ENCODE measurements around the gene FGF14. TPM values are rescaled to one million over a fixed set of nuclear protein-coding genes. Genes with fewer than 3 reads are reported as not detected.

The FGF14 gene
- total RNA-seq, 1 experiment from 2014 or later, result not detected

DNA sequence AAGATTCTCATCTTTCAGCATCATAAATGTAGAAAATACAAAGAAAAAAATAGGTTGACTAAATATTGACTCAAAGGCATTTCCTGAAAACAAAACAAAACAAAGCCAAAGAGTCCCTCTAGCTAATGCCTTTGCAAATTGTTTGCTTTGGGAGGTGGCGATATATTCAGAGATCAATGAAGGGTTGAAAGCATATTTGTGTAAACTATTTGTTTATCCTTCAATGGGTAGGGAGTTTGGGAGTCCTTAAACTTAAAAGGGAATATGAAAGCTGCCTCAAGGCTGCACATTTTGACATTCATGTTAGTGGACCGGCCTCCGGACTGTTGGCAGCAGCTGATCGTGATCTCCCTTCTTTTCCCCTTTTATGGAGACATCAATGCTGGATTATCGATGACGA is 691.9 kb downstream of the FGF14 start:
- CTCF ChIA-PET, result no interaction called here
- peaks cover 11% of the 10 kb centered on the region for H3K4me1 ChIP-seq (ENCODE audit: insufficient read depth, low read length)
- no peak overlapping the region for H3K9ac ChIP-seq (ENCODE audit: low read length)
- ATAC-seq (peak; percentile 18; the same call in 1 of the 2 replicates), DNase-seq (peak; percentile 8)
- no peak for TF ChIP-seq EZH2 (IDR thresholded peaks at IDR 0.05; ENCODE audit: low read length, unreplicated experiment)
- TF ChIP-seq, protein P1, sequence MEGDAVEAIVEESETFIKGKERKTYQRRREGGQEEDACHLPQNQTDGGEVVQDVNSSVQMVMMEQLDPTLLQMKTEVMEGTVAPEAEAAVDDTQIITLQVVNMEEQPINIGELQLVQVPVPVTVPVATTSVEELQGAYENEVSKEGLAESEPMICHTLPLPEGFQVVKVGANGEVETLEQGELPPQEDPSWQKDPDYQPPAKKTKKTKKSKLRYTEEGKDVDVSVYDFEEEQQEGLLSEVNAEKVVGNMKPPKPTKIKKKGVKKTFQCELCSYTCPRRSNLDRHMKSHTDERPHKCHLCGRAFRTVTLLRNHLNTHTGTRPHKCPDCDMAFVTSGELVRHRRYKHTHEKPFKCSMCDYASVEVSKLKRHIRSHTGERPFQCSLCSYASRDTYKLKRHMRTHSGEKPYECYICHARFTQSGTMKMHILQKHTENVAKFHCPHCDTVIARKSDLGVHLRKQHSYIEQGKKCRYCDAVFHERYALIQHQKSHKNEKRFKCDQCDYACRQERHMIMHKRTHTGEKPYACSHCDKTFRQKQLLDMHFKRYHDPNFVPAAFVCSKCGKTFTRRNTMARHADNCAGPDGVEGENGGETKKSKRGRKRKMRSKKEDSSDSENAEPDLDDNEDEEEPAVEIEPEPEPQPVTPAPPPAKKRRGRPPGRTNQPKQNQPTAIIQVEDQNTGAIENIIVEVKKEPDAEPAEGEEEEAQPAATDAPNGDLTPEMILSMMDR (conservative IDR thresholded peaks at IDR 0.05; ENCODE audit: low read depth, low read length), result no peak
- TF ChIP-seq EZH2phosphoT487 (IDR thresholded peaks at IDR 0.05; ENCODE audit: borderline replicate concordance, low read length), result no peak
- no peaks in the 10 kb centered on the region for H3K79me2 ChIP-seq (ENCODE audit: low read length)
- H3K4me2 ChIP-seq (ENCODE audit: low read length), result no peak overlapping the region
- 0 out of 2 replicates have a peak, but pooled peaks cover 4% of the 10 kb centered on the region for H3K36me3 ChIP-seq (ENCODE audit: low read depth, low read length)
- intact Hi-C loops (cut with micrococcal nuclease), result no loop called here
- peaks cover 4% of the 10 kb centered on the region for H3F3A ChIP-seq (ENCODE audit: low read length, unreplicated experiment)
- POLR2A ChIA-PET (ENCODE audit: unreplicated experiment), result no interaction called here
- H4K20me1 ChIP-seq (ENCODE audit: low read length), result no peaks in the 10 kb centered on the region
- no peaks in the 10 kb centered on the region for H3K27me3 ChIP-seq (ENCODE audit: low read length)
- no TSS peak for BruUV-seq (replicated peaks)
- no peaks in the 10 kb centered on the region for H3K9me2 ChIP-seq (replicated peaks; ENCODE audit: low read length)
- no peak overlapping the region for H3K4me3 ChIP-seq (ENCODE audit: low read length)
- H3K9me3 ChIP-seq (ENCODE audit: low read length), result no peaks in the 10 kb centered on the region
- H3K27ac ChIP-seq (ENCODE audit: low read length), result no peak overlapping the region
- H2AFZ ChIP-seq (ENCODE audit: low read length), result no peak overlapping the region

DNA sequence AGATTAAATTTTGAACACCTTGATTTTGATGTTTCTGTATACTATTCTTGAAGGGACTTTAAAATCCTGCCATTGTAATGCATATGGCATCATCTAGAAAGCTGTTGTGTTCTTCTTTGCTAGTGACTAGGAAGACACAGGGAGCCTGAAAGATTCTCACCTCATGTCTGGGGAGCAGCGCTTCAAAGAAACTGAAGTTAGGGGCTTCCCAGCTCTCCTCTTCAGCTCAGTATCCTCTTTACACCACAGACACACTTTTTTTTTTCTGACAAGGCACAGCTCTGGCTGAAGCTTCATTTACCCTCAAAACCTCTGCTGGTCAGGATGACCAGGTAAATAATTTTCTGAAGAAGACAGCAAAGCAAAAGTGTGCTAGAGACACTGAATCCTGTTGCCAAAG is 693.7 kb downstream of the FGF14 start:
- POLR2A ChIA-PET (ENCODE audit: unreplicated experiment), result no interaction called here
- peaks cover 4% of the 10 kb centered on the region for H3F3A ChIP-seq (ENCODE audit: low read length, unreplicated experiment)
- CTCF ChIA-PET, result no interaction called here

DNA sequence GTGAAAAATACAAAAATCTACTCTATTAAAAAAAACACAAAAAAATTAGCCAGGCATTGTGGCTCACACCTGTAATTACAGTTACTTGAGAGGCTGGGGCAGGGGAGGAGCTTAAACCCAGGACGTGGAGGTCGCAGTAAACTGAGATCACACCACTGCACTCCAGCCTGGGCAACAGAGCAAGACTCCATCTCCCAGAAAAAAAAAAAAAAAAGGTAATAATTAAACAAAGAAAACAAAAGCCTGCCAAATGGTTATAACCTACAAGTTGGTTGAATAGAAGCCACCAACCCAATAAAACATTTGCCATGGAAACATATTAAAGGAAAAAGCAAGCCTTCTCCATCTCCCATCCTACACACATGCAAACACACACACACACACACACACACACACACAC is 694.2 kb downstream of the FGF14 start:
- Histone ChIP-seq H3K79me2 (ENCODE audit: low read length) (no peaks in the 10 kb centered on the region), H2AFZ (ENCODE audit: low read length) (no peak overlapping the region), H3K9ac (ENCODE audit: low read length) (no peak overlapping the region), H3K9me2 (replicated peaks; ENCODE audit: low read length) (no peaks in the 10 kb centered on the region), H3F3A (ENCODE audit: low read length, unreplicated experiment) (peaks cover 4% of the 10 kb centered on the region), H3K36me3 (ENCODE audit: low read depth, low read length) (no peaks in the 10 kb centered on the region), H3K4me1 (ENCODE audit: insufficient read depth, low read length) (peaks cover 11% of the 10 kb centered on the region), H4K20me1 (ENCODE audit: low read length) (no peaks in the 10 kb centered on the region), H3K27me3 (ENCODE audit: low read length) (no peaks in the 10 kb centered on the region), H3K4me3 (ENCODE audit: low read length) (no peak overlapping the region), H3K4me2 (ENCODE audit: low read length) (no peak overlapping the region), H3K27ac (ENCODE audit: low read length) (no peak overlapping the region), H3K9me3 (ENCODE audit: low read length) (no peaks in the 10 kb centered on the region)
- CTCF ChIA-PET, result no interaction called here
- DNase-seq (no peak), ATAC-seq (no peak)
- POLR2A ChIA-PET (ENCODE audit: unreplicated experiment), result no interaction called here
- TF ChIP-seq EZH2 (IDR thresholded peaks at IDR 0.05; ENCODE audit: low read length, unreplicated experiment) (no peak), EZH2phosphoT487 (IDR thresholded peaks at IDR 0.05; ENCODE audit: borderline replicate concordance, low read length) (no peak)
- no TSS peak for BruUV-seq (replicated peaks)
- intact Hi-C loops (cut with micrococcal nuclease), result no loop called here

More for the DNA sequence above, 693.7 kb downstream of the FGF14 start:
- DNase-seq, result no peak
- no peak for ATAC-seq
- TF ChIP-seq, protein P1 (conservative IDR thresholded peaks at IDR 0.05; ENCODE audit: low read depth, low read length), result no peak
- TF ChIP-seq EZH2 (IDR thresholded peaks at IDR 0.05; ENCODE audit: low read length, unreplicated experiment) (no peak), EZH2phosphoT487 (IDR thresholded peaks at IDR 0.05; ENCODE audit: borderline replicate concordance, low read length) (no peak)
- H3K4me3 ChIP-seq (ENCODE audit: low read length), result no peak overlapping the region
- H3K9me2 ChIP-seq (replicated peaks; ENCODE audit: low read length), result no peaks in the 10 kb centered on the region
- no peak overlapping the region for H3K4me2 ChIP-seq (ENCODE audit: low read length)
- H3K9ac ChIP-seq (ENCODE audit: low read length), result no peak overlapping the region
- no TSS peak for BruUV-seq (replicated peaks)
- no peaks in the 10 kb centered on the region for H3K79me2 ChIP-seq (ENCODE audit: low read length)
- H4K20me1 ChIP-seq (ENCODE audit: low read length), result no peaks in the 10 kb centered on the region
- no peaks in the 10 kb centered on the region for H3K36me3 ChIP-seq (ENCODE audit: low read depth, low read length)
- H3K27ac ChIP-seq (ENCODE audit: low read length), result no peak overlapping the region
- no peaks in the 10 kb centered on the region for H3K9me3 ChIP-seq (ENCODE audit: low read length)
- no peaks in the 10 kb centered on the region for H3K27me3 ChIP-seq (ENCODE audit: low read length)
- intact Hi-C loops (cut with micrococcal nuclease), result no loop called here
- no peak overlapping the region for H2AFZ ChIP-seq (ENCODE audit: low read length)
- H3K4me1 ChIP-seq (ENCODE audit: insufficient read depth, low read length), result peaks cover 11% of the 10 kb centered on the region

Data from PC-3 (cell line).